ENCODE measurements around the gene ZNF260. TPM values are rescaled to one million over a fixed set of nuclear protein-coding genes. Genes with fewer than 3 reads are reported as not detected.

Gene ZNF260
- total and polyA plus RNA-seq, 8 donors = 1.7 to 19.8 (median 3.8) TPM

DNA sequence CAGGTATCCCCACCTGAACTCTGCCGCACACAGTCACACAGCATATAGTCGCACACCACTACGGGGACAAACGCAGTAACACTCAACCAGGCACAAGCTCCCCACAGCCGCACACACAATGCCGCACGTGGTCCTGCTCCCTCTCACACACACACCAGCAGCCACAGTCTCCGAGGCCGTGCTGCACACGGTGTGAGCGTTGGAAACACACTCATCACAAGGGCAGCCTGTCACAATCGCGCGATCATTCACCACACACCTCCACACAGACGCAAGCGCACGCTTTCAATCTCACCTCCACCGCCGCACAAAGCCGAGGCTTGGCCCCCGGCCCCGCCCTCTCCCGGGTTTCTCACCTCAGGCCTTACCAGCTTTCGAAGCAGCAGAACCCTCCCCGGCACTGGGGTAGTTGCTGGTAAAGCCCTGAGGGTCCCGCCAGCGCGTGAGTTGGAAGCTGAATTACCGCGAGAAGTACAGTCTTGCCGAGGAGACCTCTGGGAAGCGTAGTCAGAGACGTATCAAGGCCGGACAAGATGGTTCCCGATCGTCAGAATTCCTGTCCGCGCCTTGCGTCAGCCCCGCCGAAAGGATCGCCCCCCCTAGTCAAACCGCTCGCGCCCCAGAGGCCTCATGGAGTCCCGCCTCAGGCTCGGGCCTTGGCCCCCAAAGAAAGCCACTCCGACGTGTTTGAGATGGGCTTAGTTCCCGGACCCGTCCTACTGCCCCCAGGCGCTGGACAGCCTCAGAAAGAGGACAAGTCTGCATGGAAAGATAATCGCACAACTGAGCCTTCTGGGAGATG is 38.8 kb downstream of the ZNF260 start, which contains the start of gene ZNF566:
Gene ZNF566, minus strand, starts transcription at position 444 of the 802 bp plus-strand sequence. CDS start 13,004 bp downstream, outside the sequence.
- Histone ChIP-seq H3K36me3 (peaks cover 0 to 11% (median 5%) of the 10 kb centered on the region in 4 donors), H3K27ac (peak within 1 kb of the TSS; percentile 86 to 97 (median 94)), H3K27me3 (no peaks in the 10 kb centered on the region), H3K4me1 (peaks cover 0 to 22% (median 15%) of the 10 kb centered on the region in 4 donors), H3K9me3 (peaks cover 0 to 29% (median 5%) of the 10 kb centered on the region in 4 donors), H3K4me3 (peak within 1 kb of the TSS; percentile 62 to 87 (median 74))
- intact Hi-C loops (cut with DNase I; ENCODE audit: low total_unique reads) = no loop called here
- WGBS, 5 donors = 0 to 1% (median 0%) methylated on average over 30 to 53 of the region's 53 CpGs
- TF ChIP-seq, protein P1, sequence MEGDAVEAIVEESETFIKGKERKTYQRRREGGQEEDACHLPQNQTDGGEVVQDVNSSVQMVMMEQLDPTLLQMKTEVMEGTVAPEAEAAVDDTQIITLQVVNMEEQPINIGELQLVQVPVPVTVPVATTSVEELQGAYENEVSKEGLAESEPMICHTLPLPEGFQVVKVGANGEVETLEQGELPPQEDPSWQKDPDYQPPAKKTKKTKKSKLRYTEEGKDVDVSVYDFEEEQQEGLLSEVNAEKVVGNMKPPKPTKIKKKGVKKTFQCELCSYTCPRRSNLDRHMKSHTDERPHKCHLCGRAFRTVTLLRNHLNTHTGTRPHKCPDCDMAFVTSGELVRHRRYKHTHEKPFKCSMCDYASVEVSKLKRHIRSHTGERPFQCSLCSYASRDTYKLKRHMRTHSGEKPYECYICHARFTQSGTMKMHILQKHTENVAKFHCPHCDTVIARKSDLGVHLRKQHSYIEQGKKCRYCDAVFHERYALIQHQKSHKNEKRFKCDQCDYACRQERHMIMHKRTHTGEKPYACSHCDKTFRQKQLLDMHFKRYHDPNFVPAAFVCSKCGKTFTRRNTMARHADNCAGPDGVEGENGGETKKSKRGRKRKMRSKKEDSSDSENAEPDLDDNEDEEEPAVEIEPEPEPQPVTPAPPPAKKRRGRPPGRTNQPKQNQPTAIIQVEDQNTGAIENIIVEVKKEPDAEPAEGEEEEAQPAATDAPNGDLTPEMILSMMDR (IDR thresholded peaks at IDR 0.05) = no peak
- peak in 2 of 3 donors; percentile 45 to 51 for TF ChIP-seq POLR2AphosphoS5 (IDR thresholded peaks at IDR 0.05)
- DNase-seq = peak; percentile 87 to 98

DNA sequence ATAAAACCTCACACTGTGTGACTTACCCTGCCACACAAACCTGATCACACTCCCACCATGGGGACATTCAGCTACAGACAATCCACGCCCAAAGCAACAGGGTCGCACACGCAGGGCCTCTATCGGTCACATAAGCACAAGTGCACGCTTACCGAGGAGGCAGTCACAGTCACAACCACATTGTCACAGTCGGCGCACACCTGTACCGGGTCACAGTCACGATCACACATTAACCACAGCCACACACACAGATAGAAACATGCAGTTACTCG is 39.3 kb downstream of the ZNF260 start:
- intact Hi-C loops (cut with DNase I; ENCODE audit: low total_unique reads) = no loop called here
- DNase-seq = peak in 1 of 2 donors; percentile 66
- H3K4me1 ChIP-seq = peaks cover 0 to 22% (median 15%) of the 10 kb centered on the region in 4 donors
- WGBS, 5 donors = 0 to 4% (median 1%) methylated on average over 10 to 11 of the region's 11 CpGs
- no peaks in the 10 kb centered on the region for H3K27me3 ChIP-seq
- peak overlapping the region; percentile 86 to 97 (median 94) for H3K27ac ChIP-seq
- peaks cover 0 to 31% (median 5%) of the 10 kb centered on the region in 4 donors for H3K9me3 ChIP-seq
- peak overlapping the region; percentile 62 to 87 (median 74) for H3K4me3 ChIP-seq
- TF ChIP-seq EP300 (IDR thresholded peaks at IDR 0.05) (no peak), POLR2AphosphoS5 (IDR thresholded peaks at IDR 0.05) (no peak), POLR2A (IDR thresholded peaks at IDR 0.05) (no peak)
- TF ChIP-seq, protein P1 (IDR thresholded peaks at IDR 0.05) = no peak
- peaks cover 0 to 14% (median 7%) of the 10 kb centered on the region in 4 donors for H3K36me3 ChIP-seq

DNA sequence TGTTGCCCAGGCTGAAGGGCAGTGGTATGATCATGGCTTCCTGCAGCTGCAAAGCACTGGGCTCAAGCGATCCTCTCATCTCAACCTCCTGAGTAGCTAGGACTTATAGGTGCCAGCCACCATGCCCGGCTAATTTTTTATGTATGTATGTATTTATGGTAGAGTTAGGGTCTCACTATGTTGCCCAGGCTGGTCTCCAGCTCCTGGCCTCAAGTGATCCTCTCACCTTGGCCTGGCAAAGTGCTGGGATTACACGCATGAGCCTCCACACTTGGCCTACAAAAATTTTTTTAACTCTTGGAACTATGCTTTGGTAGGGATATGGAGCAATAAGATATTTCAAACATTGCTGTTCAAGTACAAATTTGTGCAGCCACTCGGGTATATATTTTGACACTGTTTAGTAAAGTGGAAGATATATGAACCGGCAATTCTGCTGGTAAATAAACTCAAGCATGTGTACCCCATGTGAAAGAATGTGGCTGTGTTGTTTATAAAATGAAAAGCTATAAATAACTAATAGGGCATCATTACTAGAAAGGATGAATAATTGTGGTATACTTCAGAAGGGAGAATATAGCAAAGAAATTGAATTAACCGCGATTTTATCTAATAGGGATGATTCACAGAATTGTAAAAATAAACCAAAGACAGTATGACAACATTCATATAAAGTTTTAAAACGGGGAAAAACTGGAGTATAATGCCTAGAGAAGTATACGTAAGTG is 39.8 kb downstream of the ZNF260 start:
- 36 to 48% (median 43%) methylated on average over 9 of the region's 9 CpGs for WGBS, 5 donors
- intact Hi-C loops (cut with DNase I; ENCODE audit: low total_unique reads) = no loop called here
- Histone ChIP-seq H3K27ac (peak overlapping the region in 4 of 5 donors; percentile 86 to 97 (median 95)), H3K9me3 (peaks cover 0 to 34% (median 7%) of the 10 kb centered on the region in 4 donors), H3K4me1 (peaks cover 0 to 22% (median 15%) of the 10 kb centered on the region in 4 donors), H3K4me3 (peak overlapping the region; percentile 62 to 87 (median 74)), H3K27me3 (no peaks in the 10 kb centered on the region), H3K36me3 (peaks cover 0 to 14% (median 8%) of the 10 kb centered on the region in 4 donors)
- DNase-seq = no peak
- TF ChIP-seq POLR2AphosphoS5 (IDR thresholded peaks at IDR 0.05) (no peak), EP300 (IDR thresholded peaks at IDR 0.05) (no peak), POLR2A (IDR thresholded peaks at IDR 0.05) (no peak)
- TF ChIP-seq, protein P1 (IDR thresholded peaks at IDR 0.05) = no peak

DNA sequence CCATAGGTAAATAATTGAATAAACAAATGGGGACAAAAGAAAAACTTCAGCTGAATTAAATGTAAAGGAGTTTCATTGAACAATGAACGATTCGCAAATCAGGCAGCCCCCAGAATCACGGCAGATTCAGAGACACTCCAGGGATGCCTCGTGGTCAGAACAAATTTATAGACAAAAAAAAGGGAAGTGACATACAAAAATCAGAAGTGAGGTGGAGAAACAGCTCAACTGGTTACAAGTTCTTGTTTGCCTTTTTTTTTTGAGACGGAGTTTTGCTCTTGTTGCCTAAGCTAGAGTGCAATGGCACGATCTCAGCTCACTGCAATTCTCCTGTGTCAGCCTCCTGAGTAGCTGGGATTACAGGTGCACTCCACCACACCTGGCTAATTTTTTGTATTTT is 44.4 kb downstream of the ZNF260 start:
- DNase-seq = no peak
- Histone ChIP-seq H3K4me3 (no peak overlapping the region), H3K4me1 (peaks cover 0 to 17% (median 10%) of the 10 kb centered on the region in 4 donors), H3K36me3 (peaks cover 0 to 39% (median 19%) of the 10 kb centered on the region in 4 donors), H3K9me3 (peaks cover 0 to 55% (median 21%) of the 10 kb centered on the region in 4 donors), H3K27me3 (no peaks in the 10 kb centered on the region), H3K27ac (no peak overlapping the region)
- intact Hi-C loops (cut with DNase I; ENCODE audit: low total_unique reads) = no loop called here
- TF ChIP-seq POLR2A (IDR thresholded peaks at IDR 0.05) = no peak
- no peak for TF ChIP-seq POLR2AphosphoS5 (IDR thresholded peaks at IDR 0.05)
- TF ChIP-seq EP300 (IDR thresholded peaks at IDR 0.05) = no peak
- TF ChIP-seq, protein P1 (IDR thresholded peaks at IDR 0.05) = no peak
- WGBS, 5 donors = 87 to 96% (median 92%) methylated on average over 6 of the region's 6 CpGs
